ENCODE results near the gene GPC3.

GPC3 gene

GRCh38 chrX:134000260-134001245, 15.2 kb upstream of the GPC3 start:
- Histone ChIP-seq H3K27me3 (replicated peaks; ENCODE audit: control insufficient read depth, insufficient read depth, low read length) (no peaks in the 10 kb centered on the region), H3K4me3 (replicated peaks; ENCODE audit: low read depth, low read length) (no peak overlapping the region), H3K36me3 (ENCODE audit: control insufficient read depth, insufficient read depth, low read length) (no peaks in the 10 kb centered on the region)
- no peak for TF ChIP-seq CTCF (IDR thresholded peaks at IDR 0.05; ENCODE audit: insufficient read depth, low read length, poor library complexity, severe bottlenecking)
- DNase-seq (ENCODE audit: extremely low read depth, insufficient read length), result no peak

GRCh38 chrX:133999031-133999705, 13.8 kb upstream of the GPC3 start:
- H3K36me3 ChIP-seq (ENCODE audit: control insufficient read depth, insufficient read depth, low read length), result no peaks in the 10 kb centered on the region
- H3K27me3 ChIP-seq (replicated peaks; ENCODE audit: control insufficient read depth, insufficient read depth, low read length), result no peaks in the 10 kb centered on the region
- no peak overlapping the region for H3K4me3 ChIP-seq (replicated peaks; ENCODE audit: low read depth, low read length)
- no peak for DNase-seq (ENCODE audit: extremely low read depth, insufficient read length)
- TF ChIP-seq CTCF (IDR thresholded peaks at IDR 0.05; ENCODE audit: insufficient read depth, low read length, poor library complexity, severe bottlenecking), result no peak

GRCh38 chrX:133995759-133996158, 10.4 kb upstream of the GPC3 start:
- Histone ChIP-seq H3K4me3 (replicated peaks; ENCODE audit: low read depth, low read length) (no peak overlapping the region), H3K27me3 (replicated peaks; ENCODE audit: control insufficient read depth, insufficient read depth, low read length) (no peaks in the 10 kb centered on the region), H3K36me3 (ENCODE audit: control insufficient read depth, insufficient read depth, low read length) (no peaks in the 10 kb centered on the region)
- no peak for TF ChIP-seq CTCF (IDR thresholded peaks at IDR 0.05; ENCODE audit: insufficient read depth, low read length, poor library complexity, severe bottlenecking)
- no peak for DNase-seq (ENCODE audit: extremely low read depth, insufficient read length)

- H3K4me3 ChIP-seq (replicated peaks; ENCODE audit: low read depth, low read length), result no peak overlapping the region
- no peak for DNase-seq (ENCODE audit: extremely low read depth, insufficient read length)
- TF ChIP-seq CTCF (IDR thresholded peaks at IDR 0.05; ENCODE audit: insufficient read depth, low read length, poor library complexity, severe bottlenecking), result no peak
Observed at GRCh38 chrX:133994576-133994975, 9.2 kb upstream of the GPC3 start.

GRCh38 chrX:133992882-133993281, 7.5 kb upstream of the GPC3 start:
- Histone ChIP-seq H3K27me3 (replicated peaks; ENCODE audit: control insufficient read depth, insufficient read depth, low read length) (no peaks in the 10 kb centered on the region), H3K4me3 (replicated peaks; ENCODE audit: low read depth, low read length) (no peak overlapping the region), H3K36me3 (ENCODE audit: control insufficient read depth, insufficient read depth, low read length) (no peaks in the 10 kb centered on the region)
- no peak for DNase-seq (ENCODE audit: extremely low read depth, insufficient read length)
- no peak for TF ChIP-seq CTCF (IDR thresholded peaks at IDR 0.05; ENCODE audit: insufficient read depth, low read length, poor library complexity, severe bottlenecking)

More at GRCh38 chrX:133994576-133994975, 9.2 kb upstream of the GPC3 start:
- no peaks in the 10 kb centered on the region for H3K27me3 ChIP-seq (replicated peaks; ENCODE audit: control insufficient read depth, insufficient read depth, low read length)
- H3K36me3 ChIP-seq (ENCODE audit: control insufficient read depth, insufficient read depth, low read length), result no peaks in the 10 kb centered on the region
